Medulla oblongata (tissue), 1 donor: ENCODE data around the gene GPC6.

Source experiments
- DNase-seq: peaks from one replicate; pipeline ENCODE4 v3.0.0-alpha.2; 2015; ENCODE audit errors: extremely low spot score

The GPC6 gene

GRCh38 chr13:93966267-93966936, 739.8 kb downstream of the GPC6 start:
- no peak for DNase-seq

- DNase-seq = no peak
Observed at GRCh38 chr13:93967286-93967685, 740.7 kb downstream of the GPC6 start.

- DNase-seq = no peak
Observed at GRCh38 chr13:93975242-93975641, 748.6 kb downstream of the GPC6 start.

GRCh38 chr13:93976528-93976927, 749.9 kb downstream of the GPC6 start:
- DNase-seq = no peak

- no peak for DNase-seq
Observed at GRCh38 chr13:93977986-93978385, 751.4 kb downstream of the GPC6 start.

GRCh38 chr13:93981426-93981977, 754.9 kb downstream of the GPC6 start:
- no peak for DNase-seq

GRCh38 chr13:93982179-93982918, 755.7 kb downstream of the GPC6 start:
- DNase-seq = no peak

- DNase-seq = no peak
Observed at GRCh38 chr13:93984052-93984451, 757.4 kb downstream of the GPC6 start.

- no peak for DNase-seq
Observed at GRCh38 chr13:93984876-93985275, 758.3 kb downstream of the GPC6 start.

GRCh38 chr13:93987458-93987857, 760.9 kb downstream of the GPC6 start:
- no peak for DNase-seq

- no peak for DNase-seq
Observed at GRCh38 chr13:93991569-93991968, 765.0 kb downstream of the GPC6 start.

GRCh38 chr13:93996481-93996880, 769.9 kb downstream of the GPC6 start:
- DNase-seq = no peak

- no peak for DNase-seq
Observed at GRCh38 chr13:94006296-94006695, 779.7 kb downstream of the GPC6 start.

GRCh38 chr13:94007072-94007471, 780.5 kb downstream of the GPC6 start:
- no peak for DNase-seq

GRCh38 chr13:94009701-94010100, 783.1 kb downstream of the GPC6 start:
- no peak for DNase-seq

- DNase-seq = no peak
Observed at GRCh38 chr13:94014461-94014860, 787.9 kb downstream of the GPC6 start.

GRCh38 chr13:94020426-94020825, 793.8 kb downstream of the GPC6 start:
- no peak for DNase-seq

- no peak for DNase-seq
Observed at GRCh38 chr13:94020833-94021232, 794.2 kb downstream of the GPC6 start.

GRCh38 chr13:94028234-94028633, 801.6 kb downstream of the GPC6 start:
- DNase-seq = no peak

GRCh38 chr13:94028650-94029049, 802.0 kb downstream of the GPC6 start:
- DNase-seq = peak; percentile 62

GRCh38 chr13:94030415-94031119, 804.0 kb downstream of the GPC6 start:
- DNase-seq = no peak

GRCh38 chr13:94031609-94032008, 805.0 kb downstream of the GPC6 start:
- DNase-seq = no peak

- no peak for DNase-seq
Observed at GRCh38 chr13:94033098-94033497, 806.5 kb downstream of the GPC6 start.
